Uterus (tissue), 2 donors: ENCODE measurements around the gene POLE.

Experiments used
- CTCF ChIP-seq, 4 experiments: fragments of 200-600 bp in 2 of 4; fragments of 450-650 bp in 2 of 4; sonication (generic) in 2 of 4; IDR thresholded peaks; one replicate each; pipeline ENCODE4 v1.5.1; 2016 to 2019; ENCODE audit warnings: antibody characterized with exemption in 4 of 4, mild to moderate bottlenecking in 2 of 4, moderate library complexity in 1 of 4
- POLR2A ChIP-seq, 2 donors: fragments of 450-650 bp; IDR thresholded peaks; one replicate each; pipeline ENCODE4 v1.6.1; 2016; ENCODE audit warnings: antibody characterized with exemption in 2 of 2, mild to moderate bottlenecking in 1 of 2, moderate library complexity in 1 of 2

- TF ChIP-seq CTCF (IDR thresholded peaks at IDR 0.05): no peak
- TF ChIP-seq POLR2A (IDR thresholded peaks at IDR 0.05): no peak
Measured at GRCh38 chr12:132646850-132647249, 40.3 kb downstream of the POLE start.
